HG03571 (cell line): ENCODE results near the gene MYOD1.

Experiments
- ATAC-seq: cut with Tn5 transposase; IDR thresholded peaks from one replicate; pipeline ENCODE4 v1.9.1; 2021; ENCODE audit not compliant: unreplicated experiment

Gene MYOD1

DNA sequence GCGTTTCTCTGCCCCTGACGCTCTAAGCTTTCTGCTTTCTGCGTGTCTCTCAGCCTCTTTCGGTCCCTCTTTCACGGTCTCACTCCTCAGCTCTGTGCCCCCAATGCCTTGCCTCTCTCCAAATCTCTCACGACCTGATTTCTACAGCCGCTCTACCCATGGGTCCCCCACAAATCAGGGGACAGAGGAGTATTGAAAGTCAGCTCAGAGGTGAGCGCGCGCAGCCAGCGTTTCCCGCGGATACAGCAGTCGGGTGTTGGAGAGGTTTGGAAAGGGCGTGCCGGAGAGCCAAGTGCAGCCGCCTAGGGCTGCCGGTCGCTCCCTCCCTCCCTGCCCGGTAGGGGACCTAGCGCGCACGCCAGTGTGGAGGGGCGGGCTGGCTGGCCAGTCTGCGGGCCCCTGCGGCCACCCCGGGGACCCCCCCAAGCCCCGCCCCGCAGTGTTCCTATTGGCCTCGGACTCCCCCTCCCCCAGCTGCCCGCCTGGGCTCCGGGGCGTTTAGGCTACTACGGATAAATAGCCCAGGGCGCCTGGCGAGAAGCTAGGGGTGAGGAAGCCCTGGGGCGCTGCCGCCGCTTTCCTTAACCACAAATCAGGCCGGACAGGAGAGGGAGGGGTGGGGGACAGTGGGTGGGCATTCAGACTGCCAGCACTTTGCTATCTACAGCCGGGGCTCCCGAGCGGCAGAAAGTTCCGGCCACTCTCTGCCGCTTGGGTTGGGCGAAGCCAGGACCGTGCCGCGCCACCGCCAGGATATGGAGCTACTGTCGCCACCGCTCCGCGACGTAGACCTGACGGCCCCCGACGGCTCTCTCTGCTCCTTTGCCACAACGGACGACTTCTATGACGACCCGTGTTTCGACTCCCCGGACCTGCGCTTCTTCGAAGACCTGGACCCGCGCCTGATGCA is at the start of gene MYOD1:
Gene MYOD1 (plus strand): TSS at position 544 of the 910 bp plus-strand sequence. CDS start 212 bp downstream, at position 756.
- ATAC-seq = no peak

DNA sequence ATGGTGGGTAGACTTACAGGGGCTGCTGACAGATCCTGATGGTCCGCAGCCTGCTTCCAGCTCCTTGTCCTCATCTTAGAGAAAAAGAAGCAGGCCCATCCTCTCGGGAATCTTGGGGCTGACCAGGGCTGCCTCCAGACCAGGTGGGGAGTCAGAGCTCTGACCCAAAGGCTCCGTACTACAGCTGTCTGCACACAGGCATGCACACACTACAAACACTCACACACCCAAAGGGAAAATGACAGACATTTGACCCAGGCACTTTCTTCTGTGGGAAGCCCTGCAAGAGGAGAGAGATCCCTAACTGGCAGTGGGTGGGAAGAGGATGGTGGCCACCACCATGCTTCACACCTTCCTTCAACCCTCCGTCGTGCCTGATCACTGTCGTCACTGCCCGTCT is 46.9 kb upstream of the MYOD1 start:
- ATAC-seq = no peak

DNA sequence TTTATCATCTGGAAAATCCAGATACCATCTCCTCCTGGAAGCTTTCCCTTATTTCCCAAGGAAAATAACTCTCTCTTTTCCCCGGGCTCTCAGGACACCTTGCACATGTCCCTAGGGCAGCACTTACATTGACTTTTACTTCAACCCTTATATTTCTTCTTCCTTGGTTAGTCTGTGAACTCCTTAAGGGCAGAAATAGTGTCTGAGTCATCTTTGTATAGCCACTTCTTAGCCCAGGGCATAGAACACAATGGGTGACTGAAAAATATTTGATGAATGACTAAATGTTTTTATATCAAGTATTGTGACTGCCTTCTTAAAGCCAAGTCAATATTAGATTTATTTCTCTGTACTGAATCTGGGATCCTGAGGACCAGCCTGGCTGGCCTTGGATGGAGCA is 45.4 kb upstream of the MYOD1 start:
- no peak for ATAC-seq

DNA sequence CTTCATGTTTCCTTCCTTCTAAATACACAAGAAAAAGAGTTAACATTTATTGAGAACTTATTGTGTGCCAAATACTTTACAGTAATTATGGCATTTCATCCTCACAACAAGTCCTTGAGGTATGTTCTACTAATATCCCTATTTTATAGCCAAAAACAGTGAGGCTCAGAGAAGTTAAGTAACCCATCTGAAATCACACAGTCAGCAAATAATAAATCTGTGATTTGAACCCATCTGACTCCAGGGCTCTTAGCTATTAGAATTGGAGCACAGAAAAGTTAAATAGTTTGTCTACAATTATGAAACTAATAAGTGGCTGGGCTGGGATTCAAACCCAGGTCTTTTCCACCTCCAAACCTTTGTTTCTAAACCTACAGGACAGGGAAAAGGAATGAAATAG is 36.5 kb upstream of the MYOD1 start:
- ATAC-seq = no peak

DNA sequence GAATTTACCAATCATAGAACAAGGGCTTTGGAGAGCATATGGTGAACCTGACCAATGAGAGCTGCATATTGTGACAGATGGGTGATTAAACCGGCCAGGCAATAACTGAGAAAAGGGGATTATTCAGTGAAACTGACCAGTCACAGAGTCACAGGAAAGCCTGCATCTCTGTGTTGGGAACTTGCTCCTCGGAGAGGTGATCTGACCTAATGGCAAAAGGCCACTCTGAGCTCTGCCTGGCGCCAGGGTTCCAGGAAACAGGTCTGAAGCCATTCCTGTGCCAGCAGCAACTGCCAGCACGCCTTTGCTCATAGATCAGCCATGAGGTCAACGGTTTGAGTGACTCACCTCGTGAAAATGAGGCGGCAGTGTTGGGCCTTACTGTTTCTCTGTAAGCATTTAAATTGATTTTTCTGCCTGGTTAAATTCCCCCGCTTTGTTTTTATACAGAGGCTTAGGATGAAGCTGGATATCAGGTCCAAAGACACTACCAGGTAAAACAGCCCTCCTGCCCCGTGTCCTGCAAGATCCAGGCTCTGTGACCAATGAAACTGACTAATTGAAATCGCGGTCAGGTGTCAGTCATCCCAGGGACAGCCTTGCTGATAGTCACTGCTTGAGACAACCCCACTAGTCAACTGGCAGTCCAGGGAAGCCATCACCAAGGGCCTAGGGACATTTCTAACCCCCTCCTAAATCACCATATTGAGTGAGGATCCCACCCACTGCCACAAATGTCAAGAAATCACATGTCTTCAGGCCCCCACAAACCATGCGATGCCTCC is 35.8 kb upstream of the MYOD1 start:
- no peak for ATAC-seq

DNA sequence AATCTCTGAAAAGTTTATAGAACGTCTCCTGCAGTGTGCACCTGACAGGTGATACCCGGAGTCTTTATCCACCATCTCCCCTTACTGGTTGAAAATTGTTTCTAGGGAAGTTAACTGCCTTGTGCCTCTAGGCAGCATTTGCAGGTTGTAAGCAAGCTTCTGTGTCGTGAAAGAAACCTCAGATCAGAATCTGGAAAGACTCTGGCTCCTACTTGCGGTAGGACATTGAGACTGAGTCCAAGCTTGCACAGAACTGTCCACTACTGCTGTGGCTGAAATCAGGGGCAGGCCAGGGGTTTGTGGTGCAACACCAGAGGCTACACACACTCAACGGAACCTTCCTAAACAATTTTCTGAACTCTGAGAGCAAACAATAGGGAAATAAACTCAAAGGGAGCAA is 34.8 kb upstream of the MYOD1 start:
- no peak for ATAC-seq

- no peak for ATAC-seq
Measured at GRCh38 chr11:17686231-17686980, 33.0 kb upstream of the MYOD1 start.

- no peak for ATAC-seq
Measured at GRCh38 chr11:17687946-17688670, 31.3 kb upstream of the MYOD1 start.

GRCh38 chr11:17691550-17691949 is 27.8 kb upstream of the MYOD1 start:
- no peak for ATAC-seq

DNA sequence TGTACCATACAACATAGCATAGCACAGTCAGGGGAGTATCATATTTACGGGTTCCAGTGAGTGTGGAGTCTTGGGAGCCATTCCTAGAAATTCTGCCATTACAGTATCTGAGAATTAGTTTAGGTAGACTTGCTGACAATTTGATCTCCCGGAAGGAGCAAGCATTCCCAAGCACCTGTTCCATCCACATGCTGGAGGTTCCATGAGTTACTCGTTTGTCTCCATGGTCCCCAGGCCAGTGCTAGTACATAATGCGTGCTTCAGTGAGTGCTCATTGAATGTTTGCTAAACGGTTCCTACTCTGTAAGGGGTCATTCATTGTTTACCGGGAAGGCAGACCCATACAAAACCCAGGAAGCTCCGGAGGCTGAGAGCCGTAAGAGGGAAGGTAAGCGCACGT is 27.4 kb upstream of the MYOD1 start:
- no peak for ATAC-seq

DNA sequence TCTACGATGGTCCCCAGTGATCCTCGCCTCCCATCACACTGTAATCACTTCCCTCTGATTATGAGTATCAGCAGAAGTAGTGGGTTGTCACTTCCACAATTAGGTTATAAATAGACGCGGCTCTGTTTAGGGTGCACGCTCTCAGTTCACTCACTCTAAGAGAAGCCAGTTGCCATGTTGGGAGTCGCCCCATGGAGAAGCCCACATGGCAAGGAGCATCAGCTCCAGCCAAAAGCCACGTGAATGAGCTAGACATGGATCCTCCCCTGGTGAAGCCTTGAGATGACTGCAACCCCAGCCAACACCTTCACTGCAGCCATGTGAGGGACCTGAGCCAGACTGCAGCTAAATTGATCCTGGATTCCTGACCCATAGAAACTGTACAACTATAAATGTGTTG is 26.4 kb upstream of the MYOD1 start:
- ATAC-seq = no peak

DNA sequence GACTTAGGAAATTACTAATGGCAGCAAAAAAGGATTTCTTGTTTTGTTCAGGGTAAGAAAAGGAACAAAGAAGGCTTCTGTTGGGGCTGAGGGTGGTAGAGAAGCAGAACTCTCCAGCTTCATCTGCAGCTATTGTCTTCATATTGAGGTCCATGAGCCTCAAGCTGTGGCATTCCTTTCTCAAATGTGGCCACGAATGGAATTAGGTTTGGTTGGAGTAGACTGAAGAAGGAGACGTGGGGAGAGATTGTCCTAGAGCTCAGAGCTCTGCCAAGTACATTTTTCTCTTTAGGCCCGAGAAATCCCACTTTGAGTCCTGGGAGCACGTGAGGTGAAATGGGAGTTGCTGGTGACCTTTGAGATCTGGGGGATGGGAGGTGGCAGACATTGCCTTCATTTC is 25.8 kb upstream of the MYOD1 start:
- ATAC-seq = no peak

DNA sequence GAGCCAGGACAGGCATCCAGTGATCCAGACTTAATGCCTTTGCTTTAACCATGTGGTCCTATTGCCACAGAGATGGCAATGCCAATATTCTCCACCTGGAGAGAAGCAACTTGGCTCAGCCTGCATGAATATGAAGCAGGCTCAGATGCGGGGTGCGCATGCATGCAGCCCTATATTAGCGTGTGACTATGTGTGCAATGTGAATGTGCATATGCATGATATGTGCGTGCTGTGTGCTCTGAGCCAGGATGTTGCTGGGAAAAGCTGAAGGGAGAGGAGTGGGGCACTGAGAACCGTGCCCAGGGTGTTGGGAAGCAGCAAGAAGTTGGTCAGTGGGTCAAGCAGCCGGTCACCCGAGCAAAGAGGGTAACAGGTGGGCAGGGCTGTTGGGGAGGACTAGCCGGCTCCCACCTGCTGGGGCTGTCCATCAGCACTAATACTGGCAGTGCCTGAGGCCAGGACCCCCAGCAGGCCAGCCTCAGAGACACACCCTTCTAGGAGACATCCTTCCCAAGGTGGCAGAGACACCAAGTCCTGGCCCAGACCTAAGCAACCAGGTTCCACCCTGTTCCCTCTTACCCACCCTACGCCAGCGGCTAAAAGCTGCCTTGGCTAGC is 24.8 kb upstream of the MYOD1 start:
- no peak for ATAC-seq

- ATAC-seq = no peak
Measured at GRCh38 chr11:17695454-17696441, 23.6 kb upstream of the MYOD1 start.

GRCh38 chr11:17696741-17697140 is 22.6 kb upstream of the MYOD1 start:
- ATAC-seq = no peak

DNA sequence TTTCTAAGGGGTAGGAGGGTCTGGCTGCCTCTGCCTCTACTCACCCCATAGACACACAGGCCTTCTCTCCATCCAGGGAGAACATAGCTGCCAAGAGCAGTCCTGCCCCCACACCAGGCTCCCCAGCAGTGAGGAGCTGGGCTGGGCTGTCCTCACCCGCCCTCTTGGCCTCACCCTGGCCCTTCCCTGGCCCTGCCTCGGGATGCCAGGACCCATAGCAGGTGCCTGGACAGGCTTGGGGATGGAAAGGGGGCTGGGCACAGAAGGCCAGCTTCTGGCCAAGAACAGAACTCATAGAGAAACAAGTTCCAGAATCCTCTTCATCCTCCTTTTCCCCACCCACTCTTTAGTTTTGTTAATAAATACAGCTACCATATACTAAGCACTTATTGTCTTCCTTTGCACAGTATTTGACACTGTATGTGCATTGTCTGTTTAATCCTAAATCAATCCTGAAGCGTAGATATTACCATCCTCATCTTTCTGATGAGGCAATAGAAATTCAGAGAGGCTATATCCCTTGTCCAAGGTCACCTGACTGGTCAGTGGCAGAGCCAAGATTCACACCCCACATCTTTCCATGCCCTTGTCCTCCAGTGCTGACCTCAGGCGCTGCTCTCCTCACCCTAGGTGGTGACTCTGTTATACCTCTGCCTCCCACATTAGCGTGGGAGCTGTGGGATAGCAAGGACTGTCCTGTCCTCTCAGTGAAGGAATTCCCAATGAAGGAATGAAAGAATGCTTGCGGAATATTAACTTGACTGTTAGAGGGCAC is 22.0 kb upstream of the MYOD1 start:
- no peak for ATAC-seq

DNA sequence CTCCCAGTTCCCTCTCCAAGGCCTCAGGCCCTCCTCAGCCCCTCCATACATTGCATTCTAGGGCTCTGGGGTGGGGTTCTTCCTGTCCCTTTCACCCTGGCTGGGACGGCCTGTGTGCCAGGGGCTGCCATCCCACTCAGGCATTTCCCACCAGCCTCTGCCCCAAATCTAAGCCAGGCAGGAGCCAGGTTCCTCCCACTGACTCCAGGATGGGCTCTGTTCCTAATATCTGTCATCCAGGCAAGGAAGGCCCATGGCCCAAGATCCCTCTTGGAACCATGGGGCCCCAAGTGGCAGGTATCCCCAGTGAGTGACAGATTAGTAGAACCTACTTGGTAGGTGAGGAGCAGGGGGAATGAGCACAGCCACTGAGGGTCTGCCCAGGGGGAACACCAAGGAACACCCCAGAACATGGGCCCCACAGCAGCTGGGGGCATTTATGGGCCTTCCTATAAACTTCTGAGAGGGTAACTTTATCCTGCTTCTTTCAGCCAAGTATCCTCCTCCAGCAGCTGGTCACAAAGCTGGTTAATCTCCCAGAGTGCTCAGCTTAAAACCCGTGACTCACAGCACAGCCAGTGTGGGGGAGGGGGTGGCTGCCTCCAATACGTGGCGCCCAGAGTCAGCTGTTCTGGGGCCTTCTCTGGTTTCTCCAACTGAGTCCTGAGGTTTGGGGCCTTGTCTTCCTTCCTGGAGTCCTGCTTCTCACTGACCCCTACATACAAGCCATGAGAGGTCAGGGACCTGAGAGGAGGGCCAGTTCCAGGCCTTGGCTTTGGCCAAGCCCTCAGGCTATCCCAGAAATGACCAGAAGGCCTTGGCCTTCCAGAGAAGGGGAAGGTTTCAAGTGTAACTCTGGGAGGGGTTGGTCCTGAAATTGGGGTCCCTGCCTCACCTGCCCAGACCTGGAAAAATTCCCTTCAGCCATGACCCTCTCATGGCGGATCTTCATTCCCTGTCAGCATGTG is 19.9 kb upstream of the MYOD1 start:
- no peak for ATAC-seq
